HCT116 (cell line): Measurements from ENCODE around the gene TMEM50B. TPM values are rescaled to one million over a fixed set of nuclear protein-coding genes. Genes with fewer than 3 reads are reported as not detected.

ENCODE experiments used
- ATAC-seq: fragments of 200-7000 bp; cut with Tn5 transposase; 2 replicates; pipeline ENCODE4 v1.9.1; 2020; ENCODE audit warnings: mild to moderate bottlenecking, moderate library complexity
- BruUV-seq: library from RNA; stranded (reverse); fragments of 400-500 nt; replicated peaks from 2 replicates; lab custom pipeline; 2021; lab: Mats Ljungman, UMichigan
- CTCF ChIA-PET: fragments of 300-600 bp; sonication (Branson Sonifier 250); formaldehyde crosslinking; loops from one replicate; lab custom pipeline; 2021; ENCODE audit warnings: antibody characterized with exemption; lab: Charles Lee
- POLR2A ChIA-PET: fragments of 300-600, 350-600 bp; sonication (Branson Sonifier 250); formaldehyde crosslinking; loops from one replicate; lab custom pipeline; 2021; ENCODE audit warnings: antibody characterized with exemption; lab: Charles Lee
- RAD21 ChIA-PET, 2 experiments: fragments of 300-600 bp; sonication (Branson Sonifier 250); formaldehyde crosslinking; loops; one replicate each; lab custom pipeline; 2023; ENCODE audit warnings: low total read pairs in 2 of 2; ENCODE audit not compliant: uncharacterized antibody in 2 of 2, unreplicated experiment in 2 of 2, low non-redundant PET in 1 of 2; lab: Charles Lee
- DNase-seq: peaks from one replicate; pipeline ENCODE4 v3.0.0-alpha.2; 2010; ENCODE audit warnings: low read depth, low spot score
- H2AFZ ChIP-seq: fragments of 200-600 bp; shearing (Covaris generic), sonication (generic); 2 replicates; pipeline ENCODE4 v1.6.1; 2017; ENCODE audit warnings: low read depth, mixed run types, mixed read lengths, antibody characterized with exemption, low read length; ENCODE audit not compliant: poor library complexity, severe bottlenecking
- H3K27ac ChIP-seq: 2 replicates; pipeline ENCODE4 v1.5.1; 2012; ENCODE audit warnings: low read depth, low read length
- H3K27me3 ChIP-seq: fragments of 200-600 bp; sonication (generic); 2 replicates; pipeline ENCODE4 v1.6.1; 2016; ENCODE audit warnings: mixed run types, low read length, mixed read lengths; ENCODE audit not compliant: insufficient read depth
- H3K36me3 ChIP-seq, 2 experiments: fragments of 200-500 bp in 1 of 2; fragments of 200-600 bp in 1 of 2; sonication (Bioruptor generic) in 1 of 2; sonication (generic) in 1 of 2; 2 replicates each; pipeline versions ENCODE4 v1.5.1 to v1.6.1; 2014 to 2016; ENCODE audit warnings: low read length in 2 of 2, inconsistent platforms in 1 of 2, mixed read lengths in 1 of 2, mixed run types in 1 of 2; ENCODE audit not compliant: insufficient read depth in 2 of 2, control insufficient read depth in 1 of 2
- H3K4me1 ChIP-seq, 2 experiments: fragments of 200-600 bp in 1 of 2; sonication (generic) in 1 of 2; 2 replicates each; pipeline versions ENCODE4 v1.5.1 to v1.6.1; 2012 to 2017; ENCODE audit warnings: low read length in 2 of 2, inconsistent platforms in 1 of 2, mild to moderate bottlenecking in 1 of 2, mixed read lengths in 1 of 2, mixed run types in 1 of 2, moderate library complexity in 1 of 2; ENCODE audit not compliant: insufficient read depth in 2 of 2, control insufficient read depth in 1 of 2
- H3K4me2 ChIP-seq: fragments of 200-600 bp; sonication (generic); 2 replicates; pipeline ENCODE4 v1.6.1; 2017; ENCODE audit warnings: mixed run types, low read length, mixed read lengths
- H3K4me3 ChIP-seq, 2 experiments: fragments of 200-600 bp in 1 of 2; sonication (generic) in 1 of 2; replicated peaks in 1 of 2; 2 replicates each; pipeline ENCODE4 v1.5.1; 2011 to 2016; ENCODE audit warnings: low read length in 2 of 2, control low read depth in 1 of 2, low read depth in 1 of 2, mild to moderate bottlenecking in 1 of 2, mixed read lengths in 1 of 2, mixed run types in 1 of 2
- H3K79me2 ChIP-seq: fragments of 200-600 bp; sonication (generic); 2 replicates; pipeline ENCODE4 v1.6.1; 2017; ENCODE audit warnings: mild to moderate bottlenecking, mixed run types, low read length, moderate library complexity, mixed read lengths; ENCODE audit not compliant: insufficient read depth
- H3K9ac ChIP-seq: fragments of 200-600 bp; sonication (generic); 2 replicates; pipeline ENCODE4 v1.6.1; 2016; ENCODE audit warnings: low read length, mixed read lengths
- H3K9me2 ChIP-seq: fragments of 200-600 bp; sonication (generic), shearing (Covaris generic); 2 replicates; pipeline ENCODE4 v1.6.1; 2017; ENCODE audit warnings: mixed run types, mild to moderate bottlenecking, moderate library complexity; ENCODE audit not compliant: insufficient read depth
- H3K9me3 ChIP-seq, 2 experiments: fragments of 200-500 bp in 1 of 2; fragments of 200-600 bp in 1 of 2; sonication (Bioruptor generic) in 1 of 2; sonication (generic) in 1 of 2; 2 replicates each; pipeline ENCODE4 v1.6.1; 2014 to 2017; ENCODE audit warnings: low read length in 2 of 2, mixed read lengths in 2 of 2, inconsistent platforms in 1 of 2, low read depth in 1 of 2, mild to moderate bottlenecking in 1 of 2, mixed run types in 1 of 2, moderate library complexity in 1 of 2; ENCODE audit not compliant: control insufficient read depth in 1 of 2, insufficient read depth in 1 of 2
- H4K20me1 ChIP-seq: fragments of 200-600 bp; sonication (generic), shearing (Covaris generic); 2 replicates; pipeline ENCODE4 v1.6.1; 2017; ENCODE audit warnings: mixed run types, mild to moderate bottlenecking, moderate library complexity; ENCODE audit not compliant: insufficient read depth
- ATF3 ChIP-seq: IDR thresholded peaks from 2 replicates; pipeline ENCODE4 v1.6.1; 2012
- CEBPB ChIP-seq: IDR thresholded peaks from 2 replicates; pipeline ENCODE4 v1.6.1; 2012; ENCODE audit warnings: low read depth
- CTCF ChIP-seq, 3 experiments: fragments of 200-600 bp in 1 of 3; sonication (generic) in 1 of 3; IDR thresholded peaks in 2 of 3; conservative IDR thresholded peaks in 1 of 3; 2 replicates each; pipeline ENCODE4 v1.5.1; 2012 to 2017; ENCODE audit warnings: low read depth in 2 of 3, low read length in 2 of 3, antibody characterized with exemption in 1 of 3, borderline replicate concordance in 1 of 3, control low read depth in 1 of 3, mild to moderate bottlenecking in 1 of 3, mixed read lengths in 1 of 3, mixed run types in 1 of 3, moderate library complexity in 1 of 3; ENCODE audit not compliant: insufficient read depth in 1 of 3
- EGR1 ChIP-seq: IDR thresholded peaks from 2 replicates; pipeline ENCODE4 v1.6.1; 2012; ENCODE audit warnings: low read depth
- ELF1 ChIP-seq: IDR thresholded peaks from 2 replicates; pipeline ENCODE4 v1.6.1; 2012; ENCODE audit warnings: low read depth, borderline replicate concordance
- EZH2 ChIP-seq: fragments of 200-600 bp; sonication (generic); IDR thresholded peaks from 2 replicates; pipeline ENCODE4 v1.6.1; 2017; ENCODE audit warnings: antibody characterized with exemption, mixed run types
- EZH2phosphoT487 ChIP-seq: fragments of 200-600 bp; IDR thresholded peaks from 2 replicates; pipeline ENCODE4 v1.6.1; 2018; ENCODE audit warnings: antibody characterized with exemption, borderline replicate concordance
- FOSL1 ChIP-seq: IDR thresholded peaks from 2 replicates; pipeline ENCODE4 v1.6.1; 2012; ENCODE audit warnings: low read depth
- MAX ChIP-seq: IDR thresholded peaks from 2 replicates; pipeline ENCODE4 v1.6.1; 2012
- POLR2A ChIP-seq: IDR thresholded peaks from 2 replicates; pipeline ENCODE4 v1.7.0; 2011; ENCODE audit warnings: borderline replicate concordance; ENCODE audit not compliant: insufficient read depth, insufficient read length; ENCODE audit errors: extremely low read depth
- POLR2AphosphoS5 ChIP-seq: IDR thresholded peaks from 2 replicates; pipeline ENCODE4 v1.6.1; 2011; ENCODE audit warnings: mild to moderate bottlenecking, low read depth, low read length, moderate library complexity
- RAD21 ChIP-seq: IDR thresholded peaks from 2 replicates; pipeline ENCODE4 v1.6.1; 2012; ENCODE audit warnings: low read depth, mild to moderate bottlenecking
- REST ChIP-seq: IDR thresholded peaks from 2 replicates; pipeline ENCODE4 v1.6.1; 2012; ENCODE audit warnings: low read depth
- SIN3A ChIP-seq: IDR thresholded peaks from 2 replicates; pipeline ENCODE4 v1.6.1; 2012; ENCODE audit warnings: low read depth
- SRF ChIP-seq: IDR thresholded peaks from 2 replicates; pipeline ENCODE4 v1.6.1; 2012; ENCODE audit warnings: low read depth
- TCF7L2 ChIP-seq: IDR thresholded peaks from 2 replicates; pipeline ENCODE4 v1.7.0; 2011; ENCODE audit warnings: borderline replicate concordance, inconsistent platforms; ENCODE audit not compliant: insufficient read depth, insufficient read length; ENCODE audit errors: extremely low read depth
- YY1 ChIP-seq: IDR thresholded peaks from 2 replicates; pipeline ENCODE4 v1.6.1; 2011; ENCODE audit warnings: low read length, low read depth, moderate library complexity, mild to moderate bottlenecking; ENCODE audit not compliant: insufficient replicate concordance; ENCODE audit errors: extremely low read depth
- ZBTB33 ChIP-seq: IDR thresholded peaks from 2 replicates; pipeline ENCODE4 v1.6.1; 2011; ENCODE audit warnings: mild to moderate bottlenecking, low read length, moderate library complexity; ENCODE audit not compliant: insufficient replicate concordance; ENCODE audit errors: extremely low read depth
- ZFX ChIP-seq: fragments of 450-650 bp; IDR thresholded peaks from 2 replicates; pipeline ENCODE4 v1.6.1; 2017
- intact Hi-C: fragments of 100-400 bp; cut with micrococcal nuclease; formaldehyde crosslinking; loops from 2 replicates; pipeline ENCODE4 v1.10.0; 2022
- total RNA-seq: library from RNA; stranded (reverse); gene quantifications from one replicate; pipeline ENCODE4 v1.2.1, GENCODE V29; 2021; ENCODE audit not compliant: unreplicated experiment

Gene TMEM50B
- total RNA-seq, 1 experiment from 2014 or later = 18.8 TPM

- H3K4me3 ChIP-seq = peak within 1 kb of the TSS; percentile 60 to 69
- DNase-seq = peak; percentile 85
- peak; percentile 97 for ATAC-seq
- BruUV-seq = no TSS peak
- no peaks in the 10 kb centered on the region for H3K9me3 ChIP-seq
- H3K4me1 ChIP-seq = peaks cover 5 to 10% of the 10 kb centered on the region in 2 experiments; a peak in 2 of 4 replicates
- peak within 1 kb of the TSS; percentile 51 for H3K9ac ChIP-seq
- peak within 1 kb of the TSS; percentile 79 for H3K4me2 ChIP-seq
- H4K20me1 ChIP-seq = no peaks in the 10 kb centered on the region
- H2AFZ ChIP-seq = peak within 1 kb of the TSS; percentile 87
- intact Hi-C loops = no loop called here
- POLR2A ChIA-PET = interaction anchor here (0.9 to 3.8 kb wide), 3 partner anchors 9 to 15 kb away, joined by 3 to 52 read pairs (median 4); partner anchors contain the start of gene TMEM50B
- no peaks in the 10 kb centered on the region for H3K79me2 ChIP-seq
- H3K36me3 ChIP-seq = no peaks in the 10 kb centered on the region
- no peaks in the 10 kb centered on the region for H3K9me2 ChIP-seq
- RAD21 ChIA-PET = no interaction called here
- no peaks in the 10 kb centered on the region for H3K27me3 ChIP-seq
- H3K27ac ChIP-seq = peak within 1 kb of the TSS; percentile 34
- CTCF ChIA-PET = interaction anchor here (0.8 to 1.2 kb wide), 2 partner anchors 11 to 114 kb away, joined by 3 to 7 read pairs; partner anchors contain the start of gene TMEM50B
- no peak for TF ChIP-seq SRF
- peak; percentile 28 for TF ChIP-seq POLR2A
- peak; percentile 80 for TF ChIP-seq EGR1
- TF ChIP-seq TCF7L2 = peak; percentile 19
- no peak for TF ChIP-seq SIN3A
- TF ChIP-seq CTCF (IDR thresholded peaks at IDR 0.05 in 2 of 3, conservative IDR thresholded peaks at IDR 0.05 in 1 of 3; ENCODE audit: borderline replicate concordance in 1 of 3, insufficient read depth in 1 of 3, low read depth in 2 of 3, low read length in 2 of 3) = no peak
- TF ChIP-seq MAX = no peak
- no peak for TF ChIP-seq ZBTB33
- TF ChIP-seq REST = no peak
- TF ChIP-seq ELF1 = no peak
- TF ChIP-seq ATF3 = no peak
- TF ChIP-seq POLR2AphosphoS5 = peak; percentile 59
- TF ChIP-seq ZFX = no peak
- TF ChIP-seq CEBPB = no peak
- no peak for TF ChIP-seq FOSL1
- no peak for TF ChIP-seq EZH2
- TF ChIP-seq EZH2phosphoT487 = no peak
- TF ChIP-seq YY1 = peak; percentile 24
- no peak for TF ChIP-seq RAD21
Measured at GRCh38 chr21:33491373-33492102, 11.8 kb upstream of the TMEM50B start, which contains the start of gene DNAJC28. DNAJC28 (minus strand) TSS chr21:33491716; CDS start chr21:33489393, 2,323 bp downstream.
